ENCODE data around the gene SCMH1. TPM values are rescaled to one million over a fixed set of nuclear protein-coding genes. Genes with fewer than 3 reads are reported as not detected.
A peak's percentile ranks its signal among the peaks of the same experiment; 100 is the strongest.

The SCMH1 gene
- total RNA-seq, 2 experiments from 2014 or later: 47.0 to 47.7 TPM

DNA sequence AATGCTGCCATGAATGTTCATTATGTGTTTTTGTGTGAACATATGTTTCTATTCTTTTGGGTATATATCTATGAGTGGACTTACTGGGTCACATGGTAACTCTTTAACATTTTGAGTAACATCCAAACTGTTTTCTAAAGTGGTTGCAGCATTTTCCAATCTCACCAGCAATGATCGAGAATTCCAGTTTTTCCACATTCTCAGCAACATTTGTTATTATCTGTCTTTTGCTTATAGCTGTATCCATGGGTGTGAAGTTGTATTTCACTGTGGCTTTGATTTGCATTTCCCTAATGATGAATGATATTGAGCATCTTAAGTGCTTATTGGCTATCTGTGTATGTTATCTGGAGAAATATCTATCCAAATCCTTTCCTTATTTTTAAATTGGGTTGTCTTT is 131.4 kb downstream of the SCMH1 start:
- Histone ChIP-seq H3K4me3 (ENCODE audit: low read depth, low read length, poor library complexity, severe bottlenecking) (no peak overlapping the region), H3K27ac (ENCODE audit: low read depth, low read length, poor library complexity, severe bottlenecking) (no peak overlapping the region), H3K79me2 (ENCODE audit: insufficient read depth, low read depth, low read length) (no peaks in the 10 kb centered on the region), H3K9me2 (ENCODE audit: insufficient read depth, low read length) (no peaks in the 10 kb centered on the region), H3K36me3 (ENCODE audit: insufficient read depth, low read length) (peaks cover 26% of the 10 kb centered on the region), H3K4me1 (ENCODE audit: insufficient read depth, low read length, poor library complexity, severe bottlenecking) (no peaks in the 10 kb centered on the region), H2AFZ (ENCODE audit: low read length) (no peak overlapping the region), H4K20me1 (ENCODE audit: insufficient read depth, low read length) (no peaks in the 10 kb centered on the region), H3K9me3 (ENCODE audit: low read length) (no peaks in the 10 kb centered on the region), H3K4me2 (ENCODE audit: low read length) (no peak overlapping the region)
- BruUV-seq (replicated peaks): TSS peak; percentile 43
- POLR2A ChIA-PET: no interaction called here
- CTCF ChIA-PET (ENCODE audit: unreplicated experiment): no interaction called here
- TF ChIP-seq CTCF (conservative IDR thresholded peaks at IDR 0.05; ENCODE audit: low read length): no peak
- TF ChIP-seq EZH2phosphoT487 (IDR thresholded peaks at IDR 0.05; ENCODE audit: borderline replicate concordance, low read depth, low read length): no peak
- no peak for DNase-seq (ENCODE audit: low spot score)
- intact Hi-C loops (cut with micrococcal nuclease; ENCODE audit: unreplicated experiment): no loop called here

- H3K9me2 ChIP-seq (ENCODE audit: insufficient read depth, low read length): no peaks in the 10 kb centered on the region
- H3K4me1 ChIP-seq (ENCODE audit: insufficient read depth, low read length, poor library complexity, severe bottlenecking): no peaks in the 10 kb centered on the region
- H3K27ac ChIP-seq (ENCODE audit: low read depth, low read length, poor library complexity, severe bottlenecking): no peak overlapping the region
- no peak for TF ChIP-seq CTCF (conservative IDR thresholded peaks at IDR 0.05; ENCODE audit: low read length)
- no peak for TF ChIP-seq EZH2phosphoT487 (IDR thresholded peaks at IDR 0.05; ENCODE audit: borderline replicate concordance, low read depth, low read length)
- no peaks in the 10 kb centered on the region for H3K79me2 ChIP-seq (ENCODE audit: insufficient read depth, low read depth, low read length)
- no peaks in the 10 kb centered on the region for H4K20me1 ChIP-seq (ENCODE audit: insufficient read depth, low read length)
- ChIA-PET CTCF (ENCODE audit: unreplicated experiment) (no interaction called here), POLR2A (no interaction called here)
- intact Hi-C loops (cut with micrococcal nuclease; ENCODE audit: unreplicated experiment): no loop called here
- peaks cover 23% of the 10 kb centered on the region for H3K36me3 ChIP-seq (ENCODE audit: insufficient read depth, low read length)
- H3K4me2 ChIP-seq (ENCODE audit: low read length): no peak overlapping the region
- no peaks in the 10 kb centered on the region for H3K9me3 ChIP-seq (ENCODE audit: low read length)
- BruUV-seq (replicated peaks): no TSS peak
- H3K4me3 ChIP-seq (ENCODE audit: low read depth, low read length, poor library complexity, severe bottlenecking): no peak overlapping the region
- no peak for DNase-seq (ENCODE audit: low spot score)
- no peak overlapping the region for H2AFZ ChIP-seq (ENCODE audit: low read length)
These were observed 131.8 kb downstream of the SCMH1 start for GRCh38 chr1:41110286-41110685.

- H3K4me2 ChIP-seq (ENCODE audit: low read length): no peak overlapping the region
- no peaks in the 10 kb centered on the region for H3K9me3 ChIP-seq (ENCODE audit: low read length)
- BruUV-seq (replicated peaks): no TSS peak
- ChIA-PET CTCF (ENCODE audit: unreplicated experiment) (no interaction called here), POLR2A (interaction anchor here (1.3 kb wide), 1 partner anchor 14 kb away, joined by 4 read pairs; no protein-coding TSS in a partner anchor)
- H3K4me3 ChIP-seq (ENCODE audit: low read depth, low read length, poor library complexity, severe bottlenecking): no peak overlapping the region
- H3K27ac ChIP-seq (ENCODE audit: low read depth, low read length, poor library complexity, severe bottlenecking): no peak overlapping the region
- peaks cover 16% of the 10 kb centered on the region for H3K36me3 ChIP-seq (ENCODE audit: insufficient read depth, low read length)
- intact Hi-C loops (cut with micrococcal nuclease; ENCODE audit: unreplicated experiment): no loop called here
- H3K4me1 ChIP-seq (ENCODE audit: insufficient read depth, low read length, poor library complexity, severe bottlenecking): no peaks in the 10 kb centered on the region
- no peak for TF ChIP-seq EZH2phosphoT487 (IDR thresholded peaks at IDR 0.05; ENCODE audit: borderline replicate concordance, low read depth, low read length)
- no peak for TF ChIP-seq CTCF (conservative IDR thresholded peaks at IDR 0.05; ENCODE audit: low read length)
- H3K9me2 ChIP-seq (ENCODE audit: insufficient read depth, low read length): no peaks in the 10 kb centered on the region
- H3K79me2 ChIP-seq (ENCODE audit: insufficient read depth, low read depth, low read length): no peaks in the 10 kb centered on the region
- no peak for DNase-seq (ENCODE audit: low spot score)
- H4K20me1 ChIP-seq (ENCODE audit: insufficient read depth, low read length): no peaks in the 10 kb centered on the region
- H2AFZ ChIP-seq (ENCODE audit: low read length): no peak overlapping the region
These were observed 132.6 kb downstream of the SCMH1 start for GRCh38 chr1:41109310-41110197.

All from OCI-LY7 (cell line).